H9 (cell line): ENCODE results near the gene ULK4. TPM values are rescaled to one million over a fixed set of nuclear protein-coding genes. Genes with fewer than 3 reads are reported as not detected.

ENCODE experiments used
- DNase-seq: peaks from one replicate; pipeline ENCODE4 v3.0.0-alpha.2; 2017
- H2AFZ ChIP-seq: one replicate; pipeline ENCODE4 v1.6.1; 2013; ENCODE audit warnings: mild to moderate bottlenecking, low read length, control low read depth, moderate library complexity
- H2AK5ac ChIP-seq: 2 replicates; pipeline ENCODE4 v1.6.1; 2013; ENCODE audit warnings: low read length, control low read depth, mixed read lengths; ENCODE audit not compliant: insufficient read length
- H2BK120ac ChIP-seq: one replicate; pipeline ENCODE4 v1.6.1; 2013; ENCODE audit warnings: low read depth, mild to moderate bottlenecking, low read length, control low read depth, inconsistent platforms; ENCODE audit not compliant: poor library complexity, severe bottlenecking
- H2BK12ac ChIP-seq: 2 replicates; pipeline ENCODE4 v1.6.1; 2013; ENCODE audit warnings: low read length, control low read depth, mixed read lengths, low read depth; ENCODE audit not compliant: insufficient read length
- H2BK15ac ChIP-seq: 2 replicates; pipeline ENCODE4 v1.6.1; 2013; ENCODE audit warnings: low read depth, low read length, control low read depth
- H2BK20ac ChIP-seq: one replicate; pipeline ENCODE4 v1.6.1; 2013; ENCODE audit warnings: low read depth, mild to moderate bottlenecking, low read length, control low read depth, inconsistent platforms; ENCODE audit not compliant: poor library complexity, severe bottlenecking
- H2BK5ac ChIP-seq: 2 replicates; pipeline ENCODE4 v1.6.1; 2013; ENCODE audit warnings: low read length, control low read depth, mixed read lengths; ENCODE audit not compliant: insufficient read length
- H3K14ac ChIP-seq: 2 replicates; pipeline ENCODE4 v1.6.1; 2013; ENCODE audit warnings: low read length, control low read depth; ENCODE audit not compliant: insufficient read depth
- H3K18ac ChIP-seq: 2 replicates; pipeline ENCODE4 v1.6.1; 2013; ENCODE audit warnings: low read depth, mild to moderate bottlenecking, mixed read lengths, low read length, control low read depth; ENCODE audit not compliant: insufficient read length
- H3K23ac ChIP-seq: 2 replicates; pipeline ENCODE4 v1.6.1; 2013; ENCODE audit warnings: low read length, control low read depth, mixed read lengths, low read depth; ENCODE audit not compliant: insufficient read length
- H3K23me2 ChIP-seq: 2 replicates; pipeline ENCODE4 v1.6.1; 2013; ENCODE audit warnings: low read depth, mild to moderate bottlenecking, mixed read lengths, low read length, control low read depth; ENCODE audit not compliant: insufficient read length, poor library complexity, severe bottlenecking
- H3K27ac ChIP-seq: 2 replicates; pipeline ENCODE4 v1.5.1; 2013; ENCODE audit warnings: low read length, control low read depth, mixed read lengths, low read depth; ENCODE audit not compliant: insufficient read length
- H3K27me3 ChIP-seq: 2 replicates; pipeline ENCODE4 v1.6.1; 2013; ENCODE audit warnings: low read length, control low read depth, inconsistent platforms; ENCODE audit not compliant: insufficient read depth
- H3K4ac ChIP-seq: 2 replicates; pipeline ENCODE4 v1.6.1; 2013; ENCODE audit warnings: low read depth, mild to moderate bottlenecking, control low read depth, inconsistent platforms, low read length, moderate library complexity
- H3K4me1 ChIP-seq: 2 replicates; pipeline ENCODE4 v1.6.1; 2013; ENCODE audit warnings: low read length, control low read depth, inconsistent platforms; ENCODE audit not compliant: insufficient read depth
- H3K4me2 ChIP-seq: 2 replicates; pipeline ENCODE4 v1.6.1; 2013; ENCODE audit warnings: low read length, control low read depth, mixed read lengths; ENCODE audit not compliant: insufficient read length, insufficient read depth
- H3K56ac ChIP-seq: 2 replicates; pipeline ENCODE4 v1.6.1; 2013; ENCODE audit warnings: low read depth, mild to moderate bottlenecking, mixed read lengths, low read length, control low read depth; ENCODE audit not compliant: insufficient read length
- H3K79me1 ChIP-seq: 2 replicates; pipeline ENCODE4 v1.6.1; 2013; ENCODE audit warnings: low read depth, mild to moderate bottlenecking, moderate library complexity, low read length, control low read depth, inconsistent platforms; ENCODE audit not compliant: insufficient read depth, poor library complexity, severe bottlenecking
- H3K79me2 ChIP-seq: 2 replicates; pipeline ENCODE4 v1.6.1; 2013; ENCODE audit warnings: low read length, control low read depth, inconsistent platforms; ENCODE audit not compliant: insufficient read depth
- H3K9ac ChIP-seq: 2 replicates; pipeline ENCODE4 v1.6.1; 2013; ENCODE audit warnings: low read length, control low read depth, mixed read lengths; ENCODE audit not compliant: insufficient read length; ENCODE audit errors: extremely low read depth
- H3K9me3 ChIP-seq: one replicate; pipeline ENCODE4 v1.6.1; 2013; ENCODE audit warnings: low read depth, low read length, inconsistent platforms; ENCODE audit not compliant: control insufficient read depth
- H3T11ph ChIP-seq: one replicate; pipeline ENCODE4 v1.6.1; 2013; ENCODE audit warnings: mild to moderate bottlenecking, low read length, control low read depth, inconsistent platforms
- H4K20me1 ChIP-seq: one replicate; pipeline ENCODE4 v1.6.1; 2013; ENCODE audit not compliant: control insufficient read depth, insufficient read length, insufficient read depth
- H4K5ac ChIP-seq: 2 replicates; pipeline ENCODE4 v1.6.1; 2013; ENCODE audit warnings: low read depth, mild to moderate bottlenecking, mixed read lengths, low read length, control low read depth; ENCODE audit not compliant: insufficient read length
- H4K8ac ChIP-seq: replicated peaks from 2 replicates; pipeline ENCODE4 v1.6.1; 2013; ENCODE audit warnings: low read length, control low read depth, mixed read lengths, low read depth; ENCODE audit not compliant: insufficient read length
- H4K91ac ChIP-seq: 2 replicates; pipeline ENCODE4 v1.6.1; 2013; ENCODE audit warnings: low read depth, mild to moderate bottlenecking, moderate library complexity, mixed read lengths, low read length, control low read depth; ENCODE audit not compliant: insufficient read length
- H3K27ac Mint-ChIP-seq, 3 experiments: 2 replicates in 2 of 3; 3 replicates in 1 of 3; pipeline ENCODE4 v1.8.0; 2020 to 2021; ENCODE audit warnings: mixed read lengths in 3 of 3, mild to moderate bottlenecking in 1 of 3, moderate library complexity in 1 of 3
- H3K27me3 Mint-ChIP-seq: 2 replicates; pipeline ENCODE4 v1.8.0; 2021; ENCODE audit warnings: low read depth, mild to moderate bottlenecking, moderate library complexity, mixed read lengths
- H3K36me3 Mint-ChIP-seq, 3 experiments: 2 replicates in 2 of 3; 3 replicates in 1 of 3; pipeline ENCODE4 v1.8.0; 2020 to 2021; ENCODE audit warnings: low read depth in 3 of 3, mixed read lengths in 3 of 3; ENCODE audit not compliant: insufficient read depth in 1 of 3
- H3K4me1 Mint-ChIP-seq, 2 experiments: 2 replicates each; pipeline ENCODE4 v1.8.0; 2020; ENCODE audit warnings: mixed read lengths in 2 of 2
- H3K4me3 Mint-ChIP-seq, 2 experiments: 2 replicates in 1 of 2; 3 replicates in 1 of 2; pipeline ENCODE4 v1.8.0; 2020 to 2021; ENCODE audit warnings: mild to moderate bottlenecking in 2 of 2, mixed read lengths in 2 of 2, moderate library complexity in 1 of 2
- H3K9me3 Mint-ChIP-seq, 2 experiments: 2 replicates in 1 of 2; 3 replicates in 1 of 2; pipeline ENCODE4 v1.8.0; 2020; ENCODE audit warnings: mild to moderate bottlenecking in 2 of 2, mixed read lengths in 2 of 2, moderate library complexity in 1 of 2
- CTCF ChIP-seq: fragments of 200-600 bp; sonication (generic); conservative IDR thresholded peaks from 3 replicates; pipeline ENCODE4 v1.8.0; 2021; ENCODE audit warnings: antibody characterized with exemption, mild to moderate bottlenecking
- WGBS: extraction: QIAGEN DNeasy Blood & Tissue Kit; methylation state at CpG from one replicate; pipeline ENCODE4 v1.1.7; 2013; ENCODE audit warnings: missing lambda C conversion rate, low lambda C conversion rate, mixed read lengths; ENCODE audit not compliant: insufficient read length; ENCODE audit errors: extremely low coverage; 5-methylcytosine and 5-hydroxymethylcytosine counted together
- total RNA-seq: library from RNA; stranded (reverse); gene quantifications from 2 replicates; pipeline ENCODE4 v1.2.1, GENCODE V29; 2021

Gene ULK4
- total RNA-seq, 1 experiment from 2014 or later, result 12.9 TPM

GRCh38 chr3:41518626-41519025 lies 443.3 kb downstream of the ULK4 start:
- Histone ChIP-seq H4K91ac (no peak overlapping the region), H3K18ac (no peak overlapping the region), H3K79me2 (no peaks in the 10 kb centered on the region), H2BK5ac (no peak overlapping the region), H2BK20ac (no peak overlapping the region), H2BK120ac (no peak overlapping the region), H3K4me2 (no peak overlapping the region), H4K5ac (no peak overlapping the region), H3T11ph (no peak overlapping the region), H2BK12ac (no peak overlapping the region), H3K27me3 (no peaks in the 10 kb centered on the region), H2BK15ac (no peak overlapping the region), H4K20me1 (no peaks in the 10 kb centered on the region), H2AFZ (no peak overlapping the region), H3K23me2 (no peaks in the 10 kb centered on the region), H3K4me1 (peaks cover 3% of the 10 kb centered on the region; the same call in 1 of the 2 replicates), H3K56ac (no peak overlapping the region), H4K8ac (no peak overlapping the region), H3K79me1 (no peaks in the 10 kb centered on the region), H3K23ac (no peak overlapping the region), H3K9ac (no peak overlapping the region), H3K14ac (no peak overlapping the region), H2AK5ac (no peak overlapping the region), H3K27ac (no peak overlapping the region), H3K4ac (no peak overlapping the region), H3K9me3 (no peaks in the 10 kb centered on the region)
- H3K9me3 Mint-ChIP-seq, result no peaks in the 10 kb centered on the region; a peak in 1 of 5 replicates
- peaks cover 0 to 4% (median 2%) of the 10 kb centered on the region in 3 experiments; a peak in 2 of 7 replicates for H3K36me3 Mint-ChIP-seq
- no peaks in the 10 kb centered on the region for H3K27me3 Mint-ChIP-seq
- H3K4me1 Mint-ChIP-seq, result peaks cover 10% of the 10 kb centered on the region in 2 experiments
- H3K4me3 Mint-ChIP-seq, result no peak overlapping the region
- no peak for DNase-seq
- TF ChIP-seq CTCF, result no peak
- H3K27ac Mint-ChIP-seq, result no peak overlapping the region
- WGBS, result no CpG with 5 or more reads among the region's 4 CpGs
